Right lobe of liver (tissue), 6 donors: Measurements from ENCODE around the gene GLRX5. TPM values are rescaled to one million over a fixed set of nuclear protein-coding genes. Genes with fewer than 3 reads are reported as not detected.

ENCODE experiments used
- ATAC-seq, 4 donors: fragments of 200-7000 bp; cut with Tn5 transposase; one replicate each; pipeline ENCODE4 v1.9.1; 2020; ENCODE audit warnings: mild to moderate bottlenecking in 4 of 4, moderate library complexity in 4 of 4
- DNase-seq, 3 donors: peaks; one replicate each; pipeline ENCODE4 v3.0.0-alpha.2; 2020
- H3K27ac ChIP-seq, 3 donors: fragments of 200-600 bp; one replicate each; pipeline ENCODE4 v1.8.0; 2022
- H3K27me3 ChIP-seq, 2 donors: fragments of 200-600 bp; one replicate each; pipeline ENCODE4 v1.8.0; 2022
- H3K36me3 ChIP-seq, 4 donors: fragments of 200-600 bp; sonication (generic) in 1 of 4; one replicate each; pipeline versions ENCODE4 v1.5.1 to v1.8.0; 2017 to 2022; ENCODE audit warnings: control low read depth in 1 of 4
- H3K4me1 ChIP-seq, 4 donors: fragments of 200-600 bp; sonication (generic) in 1 of 4; one replicate each; pipeline versions ENCODE4 v1.5.1 to v1.8.0; 2017 to 2022; ENCODE audit warnings: control low read depth in 1 of 4
- H3K4me3 ChIP-seq, 3 donors: fragments of 200-600 bp; one replicate each; pipeline ENCODE4 v1.8.0; 2022
- H3K9me3 ChIP-seq, 4 donors: fragments of 200-600 bp; sonication (generic) in 1 of 4; one replicate each; pipeline versions ENCODE4 v1.5.1 to v1.8.0; 2017 to 2022; ENCODE audit warnings: control low read depth in 1 of 4
- CTCF ChIP-seq, 4 donors: fragments of 200-600 bp in 3 of 4; fragments of 450-650 bp in 1 of 4; IDR thresholded peaks; one replicate each; pipeline versions ENCODE4 v1.5.1 to v1.8.0; 2016 to 2022; ENCODE audit warnings: antibody characterized with exemption in 4 of 4, mild to moderate bottlenecking in 2 of 4
- POLR2A ChIP-seq: fragments of 450-650 bp; IDR thresholded peaks from one replicate; pipeline ENCODE4 v1.6.1; 2017; ENCODE audit warnings: antibody characterized with exemption, mild to moderate bottlenecking
- WGBS: methylation state at CpG from one replicate; pipeline ENCODE4 v1.1.6; 2018; ENCODE audit warnings: low coverage, low lambda C conversion rate; ENCODE audit not compliant: insufficient coverage; ENCODE audit errors: missing lambda C conversion rate; 5-methylcytosine and 5-hydroxymethylcytosine counted together
- intact Hi-C, 2 donors: fragments of 100-400 bp; cut with DNase I; formaldehyde crosslinking; loops; one replicate each; pipeline versions ENCODE4 v1.11.2 to v1.14.1; 2022
- long read RNA-seq: library from polyadenylated mRNA; unstranded; transcript quantifications from one replicate; pipeline ENCODE4 v2.0.0, GENCODE V29; 2019
- total RNA-seq, 6 experiments: library from RNA; depleted of rRNA in 2 of 6; stranded (reverse); fragments of >200 nt in 2 of 6; fragmentation: NEBNext Ultra II Directional in 3 of 6; extraction: Animal tissue kit (Norgen Biotek cat#: 25700) in 3 of 6; gene quantifications; one replicate each; pipeline versions ENCODE4 v1.1.0 to v1.2.4, GENCODE V29; 2016 to 2023
- donor health status: DM: no; HTN: yes; CAD: no.
- donor health status: DM: no; HTN: no; CAD: no.
- donor health status: DM: no; HTN: no; CAD: no.
- donor health status: DM: no; HTN: yes; CAD: no.
- donor health status: DM: no; HTN: yes; CAD: no.

GLRX5 gene
- total RNA-seq, result 10 to 100 TPM; 31.4 to 48.5 (median 40.2) TPM
- long read RNA-seq, partial matches to known transcripts, result 1 of 3 reads
- long read RNA-seq, other reads (novel, unspliced or antisense), result 0 of 3 reads

- Histone ChIP-seq H3K27ac (peak within 1 kb of the TSS; percentile 24 to 87 (median 77)), H3K27me3 (no peaks in the 10 kb centered on the region), H3K4me3 (peak within 1 kb of the TSS; percentile 88 to 95 (median 91)), H3K36me3 (no peaks in the 10 kb centered on the region), H3K4me1 (peaks cover 0 to 65% (median 12%) of the 10 kb centered on the region in 4 donors), H3K9me3 (no peaks in the 10 kb centered on the region)
- intact Hi-C loops, result no loop called here
- peak; percentile 90 for TF ChIP-seq POLR2A
- peak in 2 of 4 donors; percentile 21 to 32 for TF ChIP-seq CTCF (IDR thresholded peaks at IDR 0.05)
- peak; percentile 97 to 99 (median 98) for DNase-seq
- 0% methylated on average over 28 of the region's 97 CpGs for WGBS
- peak; percentile 79 to 94 (median 90) for ATAC-seq
Observed at GRCh38 chr14:95534299-95535225, at the start of gene GLRX5. GLRX5 (plus strand) TSS chr14:95535050; CDS start chr14:95535090, 40 bp downstream.

GRCh38 chr14:95485222-95485819 is 49.5 kb upstream of the GLRX5 start:
- H3K27ac ChIP-seq, result no peak overlapping the region
- no peak overlapping the region for H3K4me3 ChIP-seq
- no peak for ATAC-seq
- peak in 1 of 3 donors; percentile 4 for DNase-seq
- no peak for TF ChIP-seq POLR2A
- TF ChIP-seq CTCF (IDR thresholded peaks at IDR 0.05), result no peak
- H3K9me3 ChIP-seq, result no peaks in the 10 kb centered on the region
- H3K27me3 ChIP-seq, result no peaks in the 10 kb centered on the region
- peaks cover 0 to 40% (median 8%) of the 10 kb centered on the region in 4 donors for H3K4me1 ChIP-seq
- intact Hi-C loops, result no loop called here
- no peaks in the 10 kb centered on the region for H3K36me3 ChIP-seq
- WGBS, result 100% methylated on average over 1 of the region's 7 CpGs

- H3K4me1 ChIP-seq, result peaks cover 0 to 47% (median 10%) of the 10 kb centered on the region in 4 donors
- no peaks in the 10 kb centered on the region for H3K9me3 ChIP-seq
- no peaks in the 10 kb centered on the region for H3K36me3 ChIP-seq
- intact Hi-C loops, result no loop called here
- TF ChIP-seq POLR2A, result no peak
- TF ChIP-seq CTCF (IDR thresholded peaks at IDR 0.05), result no peak
- ATAC-seq (no peak), DNase-seq (peak in 1 of 3 donors; percentile 34)
- no peaks in the 10 kb centered on the region for H3K27me3 ChIP-seq
- no peak overlapping the region for H3K4me3 ChIP-seq
- 96% methylated on average over 12 of the region's 15 CpGs for WGBS
- no peak overlapping the region for H3K27ac ChIP-seq
Observed at GRCh38 chr14:95486875-95487668, 47.8 kb upstream of the GLRX5 start.

- intact Hi-C loops, result no loop called here
- WGBS, result 53% methylated on average over 3 of the region's 3 CpGs
- peaks cover 0 to 47% (median 10%) of the 10 kb centered on the region in 4 donors for H3K4me1 ChIP-seq
Observed at GRCh38 chr14:95487669-95488084, 47.2 kb upstream of the GLRX5 start.

More at GRCh38 chr14:95487669-95488084, 47.2 kb upstream of the GLRX5 start:
- no peak overlapping the region for H3K4me3 ChIP-seq
- no peaks in the 10 kb centered on the region for H3K36me3 ChIP-seq
- DNase-seq, result no peak
- no peaks in the 10 kb centered on the region for H3K9me3 ChIP-seq
- no peak overlapping the region for H3K27ac ChIP-seq
- no peak for ATAC-seq
- TF ChIP-seq CTCF (IDR thresholded peaks at IDR 0.05), result no peak
- TF ChIP-seq POLR2A, result no peak
- H3K27me3 ChIP-seq, result no peaks in the 10 kb centered on the region
